ENCODE measurements around the gene HMGN3.

DNA sequence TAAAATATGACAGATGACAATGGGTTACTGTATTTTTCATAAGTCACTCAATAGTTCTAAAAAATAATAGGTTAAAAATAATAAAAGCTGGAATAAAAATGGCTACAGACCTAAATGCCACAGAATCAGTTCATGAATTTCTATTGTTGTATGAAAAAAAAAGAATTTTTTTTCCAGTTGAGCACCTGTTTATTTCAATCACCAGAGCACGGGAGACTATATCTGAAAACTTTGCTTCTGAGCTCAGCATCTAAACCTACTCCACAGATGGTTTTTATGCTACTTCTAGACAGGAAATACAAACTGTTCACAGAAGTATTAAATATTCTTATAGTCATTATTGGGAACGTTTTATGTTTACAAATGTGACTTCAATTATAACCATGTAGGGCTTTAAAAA lies 50.4 kb downstream of the HMGN3 start:
- TF ChIP-seq, protein P1, sequence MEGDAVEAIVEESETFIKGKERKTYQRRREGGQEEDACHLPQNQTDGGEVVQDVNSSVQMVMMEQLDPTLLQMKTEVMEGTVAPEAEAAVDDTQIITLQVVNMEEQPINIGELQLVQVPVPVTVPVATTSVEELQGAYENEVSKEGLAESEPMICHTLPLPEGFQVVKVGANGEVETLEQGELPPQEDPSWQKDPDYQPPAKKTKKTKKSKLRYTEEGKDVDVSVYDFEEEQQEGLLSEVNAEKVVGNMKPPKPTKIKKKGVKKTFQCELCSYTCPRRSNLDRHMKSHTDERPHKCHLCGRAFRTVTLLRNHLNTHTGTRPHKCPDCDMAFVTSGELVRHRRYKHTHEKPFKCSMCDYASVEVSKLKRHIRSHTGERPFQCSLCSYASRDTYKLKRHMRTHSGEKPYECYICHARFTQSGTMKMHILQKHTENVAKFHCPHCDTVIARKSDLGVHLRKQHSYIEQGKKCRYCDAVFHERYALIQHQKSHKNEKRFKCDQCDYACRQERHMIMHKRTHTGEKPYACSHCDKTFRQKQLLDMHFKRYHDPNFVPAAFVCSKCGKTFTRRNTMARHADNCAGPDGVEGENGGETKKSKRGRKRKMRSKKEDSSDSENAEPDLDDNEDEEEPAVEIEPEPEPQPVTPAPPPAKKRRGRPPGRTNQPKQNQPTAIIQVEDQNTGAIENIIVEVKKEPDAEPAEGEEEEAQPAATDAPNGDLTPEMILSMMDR (IDR thresholded peaks at IDR 0.05; ENCODE audit: poor library complexity, severe bottlenecking): no peak
- no peak for TF ChIP-seq TAF1 (IDR thresholded peaks at IDR 0.05; ENCODE audit: low read depth)
- no peak for TF ChIP-seq RAD21 (conservative IDR thresholded peaks at IDR 0.05)
